Heart left ventricle (tissue), 16 donors: ENCODE measurements around the gene STAG1. TPM values are rescaled to one million over a fixed set of nuclear protein-coding genes. Genes with fewer than 3 reads are reported as not detected.
A peak's percentile ranks its signal among the peaks of the same experiment; 100 is the strongest.

ENCODE experiments used
- ATAC-seq, 4 donors: fragments of 200-7000 bp; cut with Tn5 transposase; one replicate each; pipeline ENCODE4 v1.9.1; 2020 to 2022; ENCODE audit warnings: moderate library complexity in 4 of 4, mild to moderate bottlenecking in 3 of 4, moderate number of reproducible peaks in 1 of 4
- DNase-seq, 5 donors: peaks; one replicate each; pipeline ENCODE4 v3.0.0-alpha.2; 2020
- H3K27ac ChIP-seq, 12 donors: fragments of 200-600 bp; sonication (generic) in 4 of 12; one replicate each; pipeline versions ENCODE4 v1.5.0 to v1.8.0; 2016 to 2022; ENCODE audit warnings: mild to moderate bottlenecking in 2 of 12
- H3K27me3 ChIP-seq, 9 donors: fragments of 200-600 bp; sonication (generic) in 2 of 9; one replicate each; pipeline versions ENCODE4 v1.5.1 to v1.8.0; 2016 to 2022; ENCODE audit warnings: mild to moderate bottlenecking in 3 of 9
- H3K36me3 ChIP-seq, 9 donors: fragments of 200-600 bp; sonication (generic) in 2 of 9; one replicate each; pipeline versions ENCODE4 v1.5.0 to v1.8.0; 2018 to 2022; ENCODE audit warnings: mild to moderate bottlenecking in 2 of 9
- H3K4me1 ChIP-seq, 12 donors: fragments of 200-600 bp; sonication (generic) in 4 of 12; one replicate each; pipeline versions ENCODE4 v1.5.0 to v1.8.0; 2016 to 2022; ENCODE audit warnings: mild to moderate bottlenecking in 3 of 12
- H3K4me3 ChIP-seq, 12 donors: fragments of 200-600 bp; sonication (generic) in 4 of 12; one replicate each; pipeline versions ENCODE4 v1.5.0 to v1.8.0; 2017 to 2022; ENCODE audit warnings: mild to moderate bottlenecking in 9 of 12, moderate library complexity in 4 of 12
- H3K9me3 ChIP-seq, 12 donors: fragments of 200-600 bp; sonication (generic) in 4 of 12; one replicate each; pipeline versions ENCODE4 v1.5.0 to v1.8.0; 2016 to 2022; ENCODE audit warnings: mild to moderate bottlenecking in 1 of 12
- POLR2A ChIP-seq, 2 donors: fragments of 450-650 bp; IDR thresholded peaks; one replicate each; pipeline ENCODE4 v1.6.1; 2017; ENCODE audit warnings: antibody characterized with exemption in 2 of 2, mild to moderate bottlenecking in 2 of 2, moderate library complexity in 2 of 2
- WGBS, 4 donors: extraction: QIAGEN DNeasy Blood & Tissue Kit in 2 of 4; methylation state at CpG; one replicate each; pipeline versions ENCODE4 v1.1.5 to v1.1.7; 2013 to 2018; 5-methylcytosine and 5-hydroxymethylcytosine counted together
- intact Hi-C, 10 donors: fragments of 100-400 bp; cut with DNase I; formaldehyde crosslinking; loops; one replicate each; pipeline versions ENCODE4 v1.11.1 to v1.14.2; 2022
- polyA plus RNA-seq, 2 donors: library from polyadenylated mRNA; stranded (reverse); fragments of 200-250 nt; gene quantifications; one replicate each; pipeline ENCODE4 v1.2.3, GENCODE V29; 2013
- total RNA-seq, 9 donors: library from RNA; depleted of rRNA in 2 of 9; stranded (reverse); fragments of >200 nt in 2 of 9; fragmentation: NEBNext Ultra II Directional in 3 of 9; extraction: Animal tissue kit (Norgen Biotek cat#: 25700) in 3 of 9; gene quantifications; one replicate each; pipeline versions ENCODE4 v1.1.0 to v1.2.4, GENCODE V29; 2016 to 2023
- TF ChIP-seq, protein P1 (sequence below), 12 donors: fragments of 200-600 bp; sonication (generic) in 4 of 12; IDR thresholded peaks; one replicate each; pipeline versions ENCODE4 v1.5.0 to v1.8.0; 2018 to 2022; ENCODE audit warnings: antibody characterized with exemption in 12 of 12, mild to moderate bottlenecking in 5 of 12
- donor health status: ischemic (EF 13 %, LVEDD 7.1; RV severe dilation, severe dysfunction).
- donor health status: healthy with polysubstance abuse.
- donor health status: DM: no; HTN: yes; CAD: no.
- donor health status: DM: no; HTN: no; CAD: no.
- donor health status: ischemic (EF 25% LVEDD 6.9; RV normal size, moderate dysfunction).
- donor health status: ischemic (EF 25% LVEDD 5.7; RV mildly dilated, moderate dysfunction).
- donor health status: healthy.
- donor health status: DM: yes; HTN: yes; CAD: no.
- donor health status: ischemic (EF 35%, LVEDD 5.7; RV mildly dilated, moderate dysfunction).
- donor health status: nonischemic (EF 11% LVEDD 7.7; RV severe dilation, severe dysfunction).
- donor health status: DM: yes; HTN: yes; CAD: no.
- donor health status: PGD.
- donor health status: ischemic (EF 29% LVEDD 5.4; RV normal size, mild dysfunction).
- donor health status: nonischemic (EF 23%, LVEDD 6.1; RV moderate dilation, normal function).

Gene STAG1
- total and polyA plus RNA-seq, 11 donors, result 7.2 to 23.4 (median 19.8) TPM

DNA sequence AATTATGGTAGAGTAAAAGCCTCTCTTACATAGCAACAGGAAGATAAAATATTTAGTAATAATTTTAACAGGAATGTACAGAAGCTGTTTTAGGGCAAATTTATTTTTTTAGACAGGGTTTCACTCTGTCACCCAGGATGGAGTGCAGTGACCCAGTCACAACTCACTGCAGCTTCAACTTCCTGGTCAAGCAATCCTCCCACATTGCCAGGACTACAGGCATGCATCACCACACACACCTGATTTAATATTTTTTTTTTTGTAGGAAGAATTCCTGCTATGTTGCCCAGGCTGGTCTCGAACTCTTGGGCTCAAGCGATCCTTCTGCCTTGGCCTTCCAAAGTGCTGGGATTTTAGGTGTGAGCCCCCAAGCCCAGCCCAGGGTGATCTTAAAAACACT is 440.9 kb downstream of the STAG1 start:
- ATAC-seq (no peak), DNase-seq (no peak)
- intact Hi-C loops, result no loop called here
- Histone ChIP-seq H3K9me3 (peaks cover 0 to 8% (median 0%) of the 10 kb centered on the region in 12 donors), H3K36me3 (peaks cover 0 to 64% (median 4%) of the 10 kb centered on the region in 9 donors), H3K27ac (no peak overlapping the region), H3K27me3 (no peaks in the 10 kb centered on the region), H3K4me3 (no peak overlapping the region), H3K4me1 (no peaks in the 10 kb centered on the region)
- TF ChIP-seq, protein P1, sequence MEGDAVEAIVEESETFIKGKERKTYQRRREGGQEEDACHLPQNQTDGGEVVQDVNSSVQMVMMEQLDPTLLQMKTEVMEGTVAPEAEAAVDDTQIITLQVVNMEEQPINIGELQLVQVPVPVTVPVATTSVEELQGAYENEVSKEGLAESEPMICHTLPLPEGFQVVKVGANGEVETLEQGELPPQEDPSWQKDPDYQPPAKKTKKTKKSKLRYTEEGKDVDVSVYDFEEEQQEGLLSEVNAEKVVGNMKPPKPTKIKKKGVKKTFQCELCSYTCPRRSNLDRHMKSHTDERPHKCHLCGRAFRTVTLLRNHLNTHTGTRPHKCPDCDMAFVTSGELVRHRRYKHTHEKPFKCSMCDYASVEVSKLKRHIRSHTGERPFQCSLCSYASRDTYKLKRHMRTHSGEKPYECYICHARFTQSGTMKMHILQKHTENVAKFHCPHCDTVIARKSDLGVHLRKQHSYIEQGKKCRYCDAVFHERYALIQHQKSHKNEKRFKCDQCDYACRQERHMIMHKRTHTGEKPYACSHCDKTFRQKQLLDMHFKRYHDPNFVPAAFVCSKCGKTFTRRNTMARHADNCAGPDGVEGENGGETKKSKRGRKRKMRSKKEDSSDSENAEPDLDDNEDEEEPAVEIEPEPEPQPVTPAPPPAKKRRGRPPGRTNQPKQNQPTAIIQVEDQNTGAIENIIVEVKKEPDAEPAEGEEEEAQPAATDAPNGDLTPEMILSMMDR (IDR thresholded peaks at IDR 0.05), result no peak
- no peak for TF ChIP-seq POLR2A (IDR thresholded peaks at IDR 0.05)
- 97 to 100% (median 99%) methylated on average over 2 of the region's 2 CpGs for WGBS, 4 donors

DNA sequence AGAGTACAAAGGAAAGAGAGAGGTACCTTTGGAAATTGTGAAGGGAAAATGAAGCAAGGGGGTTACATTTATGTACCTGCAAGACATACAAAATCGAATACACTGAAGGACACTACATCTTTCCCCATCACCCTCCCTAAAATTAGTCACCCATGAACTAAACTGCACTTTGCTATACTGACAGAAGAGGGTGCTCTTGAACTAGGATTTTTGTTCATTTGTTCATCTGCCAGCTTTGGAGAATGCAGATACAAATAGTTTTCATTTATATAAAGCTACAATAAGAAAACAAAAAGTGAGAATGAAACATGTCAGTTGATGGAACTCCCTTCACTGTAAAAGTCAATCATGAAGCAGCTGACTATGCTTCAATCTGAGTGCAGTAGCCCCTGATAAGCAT is 446.3 kb downstream of the STAG1 start:
- TF ChIP-seq POLR2A (IDR thresholded peaks at IDR 0.05), result no peak
- TF ChIP-seq, protein P1 (IDR thresholded peaks at IDR 0.05), result peak in 7 of 12 donors; percentile 7 to 46 (median 19)
- no peak for ATAC-seq
- peaks cover 0 to 11% (median 0%) of the 10 kb centered on the region in 12 donors for H3K9me3 ChIP-seq
- no peaks in the 10 kb centered on the region for H3K27me3 ChIP-seq
- no peak for DNase-seq
- no peaks in the 10 kb centered on the region for H3K4me1 ChIP-seq
- intact Hi-C loops, result no loop called here
- H3K27ac ChIP-seq, result no peak overlapping the region
- WGBS, 4 donors, result 73 to 80% methylated on average over 1 of the region's 1 CpG; no CpG with 5 or more reads in 2 of the 4 donors
- peaks cover 0 to 42% (median 12%) of the 10 kb centered on the region in 9 donors for H3K36me3 ChIP-seq
- H3K4me3 ChIP-seq, result no peak overlapping the region

DNA sequence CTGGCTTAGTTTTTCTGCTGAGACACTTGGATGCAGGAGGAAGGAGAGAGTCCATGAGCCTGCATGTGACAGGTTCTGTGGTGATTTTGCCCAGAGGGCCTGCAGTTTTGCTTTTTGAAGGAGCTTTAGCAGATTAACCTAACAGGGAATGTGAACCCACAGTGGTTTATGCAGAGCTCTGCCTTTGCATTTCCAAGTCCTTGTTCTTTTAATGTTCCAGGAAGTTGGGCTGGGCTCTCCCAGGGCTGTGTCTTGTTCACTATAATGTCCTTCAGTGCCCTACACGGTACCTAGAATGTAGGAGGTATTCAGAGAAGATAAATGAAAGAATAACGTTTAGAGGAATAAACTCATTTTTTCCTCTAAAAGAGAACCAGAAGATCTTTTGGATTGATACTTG is 451.7 kb downstream of the STAG1 start:
- Histone ChIP-seq H3K36me3 (peaks cover 0 to 68% (median 49%) of the 10 kb centered on the region in 9 donors), H3K27ac (no peak overlapping the region), H3K4me3 (no peak overlapping the region), H3K9me3 (no peaks in the 10 kb centered on the region), H3K4me1 (no peaks in the 10 kb centered on the region), H3K27me3 (no peaks in the 10 kb centered on the region)
- intact Hi-C loops, result no loop called here
- TF ChIP-seq POLR2A (IDR thresholded peaks at IDR 0.05), result no peak
- TF ChIP-seq, protein P1 (IDR thresholded peaks at IDR 0.05), result no peak
- DNase-seq (no peak), ATAC-seq (no peak)
- WGBS, 4 donors, result 87 to 91% (median 89%) methylated on average over 2 of the region's 2 CpGs

DNA sequence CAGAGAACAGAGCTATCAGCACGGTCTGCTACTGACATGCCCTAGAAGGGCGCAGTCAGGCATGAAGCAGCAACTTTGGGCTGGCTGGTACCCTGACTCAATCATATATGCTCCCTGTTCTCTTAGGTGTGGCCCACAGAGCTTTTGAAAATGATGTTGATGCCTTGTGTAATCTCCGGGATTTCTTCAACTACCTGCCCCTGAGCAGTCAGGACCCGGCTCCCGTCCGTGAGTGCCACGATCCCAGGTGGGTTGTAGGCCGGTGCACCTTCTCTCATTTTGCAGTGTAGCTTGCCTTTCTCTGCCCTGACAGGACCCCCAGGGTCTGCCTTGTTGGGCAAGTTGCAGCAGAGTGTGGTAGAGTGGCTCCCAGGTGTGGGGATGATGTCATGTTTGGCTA is 454.4 kb downstream of the STAG1 start:
- 96 to 98% (median 97%) methylated on average over 8 of the region's 8 CpGs for WGBS, 4 donors
- no peak overlapping the region for H3K4me3 ChIP-seq
- intact Hi-C loops, result no loop called here
- H3K27me3 ChIP-seq, result no peaks in the 10 kb centered on the region
- TF ChIP-seq, protein P1 (IDR thresholded peaks at IDR 0.05), result no peak
- TF ChIP-seq POLR2A (IDR thresholded peaks at IDR 0.05), result no peak
- ATAC-seq (no peak), DNase-seq (no peak)
- H3K4me1 ChIP-seq, result no peaks in the 10 kb centered on the region
- H3K27ac ChIP-seq, result no peak overlapping the region
- no peaks in the 10 kb centered on the region for H3K9me3 ChIP-seq
- H3K36me3 ChIP-seq, result peaks cover 0 to 90% (median 72%) of the 10 kb centered on the region in 9 donors
